Neural crest cell (in vitro differentiated cells): ENCODE results near the gene LRCH4. TPM values are rescaled to one million over a fixed set of nuclear protein-coding genes. Genes with fewer than 3 reads are reported as not detected.
A peak's percentile ranks its signal among the peaks of the same experiment; 100 is the strongest.

Source experiments
- DNase-seq: peaks from one replicate; pipeline ENCODE4 v3.0.0; 2021; ENCODE audit warnings: low read depth, mixed read lengths, low spot score
- H3K27ac Mint-ChIP-seq: one replicate; pipeline ENCODE4 v1.8.0; 2021; ENCODE audit warnings: mild to moderate bottlenecking, mixed read lengths; ENCODE audit not compliant: unreplicated experiment
- H3K27me3 Mint-ChIP-seq: 2 replicates; pipeline ENCODE4 v1.8.0; 2021; ENCODE audit warnings: low read depth, mild to moderate bottlenecking, mixed read lengths
- H3K36me3 Mint-ChIP-seq: 2 replicates; pipeline ENCODE4 v1.8.0; 2021; ENCODE audit warnings: low read depth, mild to moderate bottlenecking, mixed read lengths
- H3K4me1 Mint-ChIP-seq: 2 replicates; pipeline ENCODE4 v1.8.0; 2021; ENCODE audit warnings: mixed read lengths
- H3K4me3 Mint-ChIP-seq: one replicate; pipeline ENCODE4 v1.8.0; 2021; ENCODE audit warnings: mild to moderate bottlenecking, mixed read lengths
- H3K9me3 Mint-ChIP-seq: 2 replicates; pipeline ENCODE4 v1.8.0; 2021; ENCODE audit warnings: mixed read lengths
- long read RNA-seq: library from polyadenylated mRNA; unstranded; transcript quantifications from one replicate; pipeline ENCODE4 v2.0.0, GENCODE V29; 2020
- total RNA-seq: library from RNA; stranded (reverse); gene quantifications from 2 replicates; pipeline ENCODE4 v1.2.1, GENCODE V29; 2021
- TF ChIP-seq, protein P1 (sequence below): fragments of 200-600 bp; sonication (generic); conservative IDR thresholded peaks from 2 replicates; pipeline ENCODE4 v1.5.0; 2021; ENCODE audit warnings: antibody characterized with exemption, mild to moderate bottlenecking

Gene LRCH4, protein sequence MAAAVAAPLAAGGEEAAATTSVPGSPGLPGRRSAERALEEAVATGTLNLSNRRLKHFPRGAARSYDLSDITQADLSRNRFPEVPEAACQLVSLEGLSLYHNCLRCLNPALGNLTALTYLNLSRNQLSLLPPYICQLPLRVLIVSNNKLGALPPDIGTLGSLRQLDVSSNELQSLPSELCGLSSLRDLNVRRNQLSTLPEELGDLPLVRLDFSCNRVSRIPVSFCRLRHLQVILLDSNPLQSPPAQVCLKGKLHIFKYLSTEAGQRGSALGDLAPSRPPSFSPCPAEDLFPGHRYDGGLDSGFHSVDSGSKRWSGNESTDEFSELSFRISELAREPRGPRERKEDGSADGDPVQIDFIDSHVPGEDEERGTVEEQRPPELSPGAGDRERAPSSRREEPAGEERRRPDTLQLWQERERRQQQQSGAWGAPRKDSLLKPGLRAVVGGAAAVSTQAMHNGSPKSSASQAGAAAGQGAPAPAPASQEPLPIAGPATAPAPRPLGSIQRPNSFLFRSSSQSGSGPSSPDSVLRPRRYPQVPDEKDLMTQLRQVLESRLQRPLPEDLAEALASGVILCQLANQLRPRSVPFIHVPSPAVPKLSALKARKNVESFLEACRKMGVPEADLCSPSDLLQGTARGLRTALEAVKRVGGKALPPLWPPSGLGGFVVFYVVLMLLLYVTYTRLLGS
- total RNA-seq = 44.2 and 46.6 TPM in 2 replicates
- long read RNA-seq = 0 reads

DNA sequence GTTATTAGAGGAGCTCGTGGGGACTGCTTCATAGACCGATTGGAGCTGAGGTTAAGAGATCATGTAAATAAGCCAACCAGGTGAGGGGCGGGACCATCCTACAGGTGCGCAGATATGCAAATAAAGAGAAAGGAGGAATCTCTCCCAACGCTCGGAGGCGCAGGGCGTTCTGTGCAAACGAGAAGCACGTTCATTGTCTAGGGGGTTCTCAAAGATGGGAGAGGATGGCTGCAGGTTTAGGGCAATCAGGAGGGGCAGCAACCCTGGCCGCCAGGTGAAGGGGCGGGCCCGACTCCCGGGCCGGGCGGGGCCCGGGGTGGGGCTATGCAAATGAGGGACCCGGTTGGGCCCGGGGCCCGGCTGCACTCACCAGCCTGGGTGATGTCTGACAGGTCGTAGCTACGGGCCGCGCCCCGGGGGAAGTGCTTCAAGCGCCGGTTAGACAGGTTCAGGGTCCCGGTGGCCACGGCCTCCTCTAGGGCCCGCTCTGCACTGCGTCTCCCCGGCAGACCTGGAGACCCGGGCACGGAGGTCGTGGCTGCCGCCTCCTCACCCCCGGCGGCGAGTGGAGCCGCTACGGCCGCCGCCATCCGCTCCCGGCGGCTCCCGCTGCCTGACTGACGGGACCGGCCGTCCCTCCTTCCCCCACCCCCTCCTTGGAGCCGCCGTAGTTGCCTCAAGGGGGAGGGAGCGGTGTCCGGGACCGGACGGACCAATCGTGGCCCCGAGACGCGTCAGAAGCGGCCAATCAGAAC lies at the start of gene LRCH4:
Gene LRCH4, minus strand, starts transcription at position 619 of the 755 bp plus-strand sequence. Its CDS starts 29 bp downstream, at position 590.
- Mint-ChIP-seq H3K36me3 (no peaks in the 10 kb centered on the region), H3K9me3 (no peaks in the 10 kb centered on the region), H3K27me3 (no peaks in the 10 kb centered on the region), H3K4me3 (peak within 1 kb of the TSS; percentile 96), H3K4me1 (peaks cover 49% of the 10 kb centered on the region), H3K27ac (peak within 1 kb of the TSS; percentile 94)
- no peak for DNase-seq
- TF ChIP-seq, protein P1, sequence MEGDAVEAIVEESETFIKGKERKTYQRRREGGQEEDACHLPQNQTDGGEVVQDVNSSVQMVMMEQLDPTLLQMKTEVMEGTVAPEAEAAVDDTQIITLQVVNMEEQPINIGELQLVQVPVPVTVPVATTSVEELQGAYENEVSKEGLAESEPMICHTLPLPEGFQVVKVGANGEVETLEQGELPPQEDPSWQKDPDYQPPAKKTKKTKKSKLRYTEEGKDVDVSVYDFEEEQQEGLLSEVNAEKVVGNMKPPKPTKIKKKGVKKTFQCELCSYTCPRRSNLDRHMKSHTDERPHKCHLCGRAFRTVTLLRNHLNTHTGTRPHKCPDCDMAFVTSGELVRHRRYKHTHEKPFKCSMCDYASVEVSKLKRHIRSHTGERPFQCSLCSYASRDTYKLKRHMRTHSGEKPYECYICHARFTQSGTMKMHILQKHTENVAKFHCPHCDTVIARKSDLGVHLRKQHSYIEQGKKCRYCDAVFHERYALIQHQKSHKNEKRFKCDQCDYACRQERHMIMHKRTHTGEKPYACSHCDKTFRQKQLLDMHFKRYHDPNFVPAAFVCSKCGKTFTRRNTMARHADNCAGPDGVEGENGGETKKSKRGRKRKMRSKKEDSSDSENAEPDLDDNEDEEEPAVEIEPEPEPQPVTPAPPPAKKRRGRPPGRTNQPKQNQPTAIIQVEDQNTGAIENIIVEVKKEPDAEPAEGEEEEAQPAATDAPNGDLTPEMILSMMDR = peak; percentile 6

DNA sequence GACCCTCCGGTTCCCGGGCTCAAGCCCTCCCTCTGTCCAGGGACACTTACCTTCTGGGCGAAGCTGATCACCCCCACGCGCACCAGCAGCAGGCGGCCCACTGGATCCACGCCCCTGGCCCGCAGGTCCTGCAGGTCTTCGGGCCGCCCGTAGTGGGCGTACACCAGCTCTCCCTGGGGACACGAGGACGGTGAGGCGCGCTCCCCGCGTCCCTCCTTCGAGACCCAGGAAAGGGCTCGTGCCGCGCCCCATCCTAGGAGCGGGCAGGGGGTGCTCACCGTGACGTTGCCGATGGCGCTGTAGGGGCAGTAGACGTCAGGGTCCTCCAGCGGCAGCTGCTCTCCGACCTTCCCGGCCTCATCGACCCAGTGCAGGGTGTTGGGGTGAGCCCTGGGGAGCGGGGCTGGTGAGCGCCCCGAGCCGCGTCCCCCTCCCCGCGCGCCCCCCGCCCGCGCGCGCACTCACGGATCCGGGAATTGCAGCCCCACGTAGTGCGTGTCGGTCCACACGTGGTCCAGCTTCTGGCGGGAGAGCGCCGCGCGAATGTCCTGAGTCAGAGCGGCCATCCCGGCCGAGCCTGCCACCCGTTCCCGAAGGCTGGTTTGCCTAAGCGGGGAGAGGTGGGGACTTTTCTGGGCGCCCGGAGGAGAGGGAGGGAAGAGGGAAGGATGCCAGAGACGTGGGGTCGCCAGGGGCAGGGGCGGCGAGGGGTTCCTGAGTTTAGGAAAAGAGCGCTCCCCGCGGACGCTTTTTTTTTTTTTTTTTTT lies 47.2 kb upstream of the LRCH4 start:
- Mint-ChIP-seq H3K9me3 (no peaks in the 10 kb centered on the region), H3K4me3 (peak overlapping the region; percentile 76), H3K4me1 (peaks cover 7% of the 10 kb centered on the region), H3K27me3 (peaks cover 45% of the 10 kb centered on the region), H3K36me3 (no peaks in the 10 kb centered on the region), H3K27ac (peak overlapping the region; percentile 67)
- peak; percentile 41 for DNase-seq
- TF ChIP-seq, protein P1 = peak; percentile 58

DNA sequence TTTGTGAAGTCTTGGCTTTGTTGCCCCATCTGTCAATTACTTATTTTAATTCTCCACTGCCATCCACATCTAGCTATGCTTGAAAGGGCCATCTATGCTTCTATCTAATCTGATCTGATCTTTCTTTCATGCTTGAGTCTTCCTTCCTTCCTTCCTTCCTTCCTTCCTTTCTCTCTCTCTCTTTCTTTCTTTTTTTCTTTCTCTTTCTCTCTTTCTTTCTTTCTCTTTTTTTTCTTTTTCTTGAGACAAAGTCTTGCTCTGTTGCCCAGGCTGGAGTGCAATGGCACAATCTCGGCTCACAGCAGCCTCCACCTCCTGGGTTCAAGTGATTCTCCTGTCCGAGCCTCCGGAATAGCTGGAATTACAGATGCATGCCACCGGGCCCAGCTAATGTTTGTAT lies 44.1 kb upstream of the LRCH4 start:
- H3K4me1 Mint-ChIP-seq = peaks cover 15% of the 10 kb centered on the region
- H3K36me3 Mint-ChIP-seq = no peaks in the 10 kb centered on the region
- TF ChIP-seq, protein P1 = no peak
- no peak overlapping the region for H3K4me3 Mint-ChIP-seq
- H3K27me3 Mint-ChIP-seq = peaks cover 32% of the 10 kb centered on the region
- DNase-seq = no peak
- H3K9me3 Mint-ChIP-seq = no peaks in the 10 kb centered on the region
- H3K27ac Mint-ChIP-seq = no peak overlapping the region

DNA sequence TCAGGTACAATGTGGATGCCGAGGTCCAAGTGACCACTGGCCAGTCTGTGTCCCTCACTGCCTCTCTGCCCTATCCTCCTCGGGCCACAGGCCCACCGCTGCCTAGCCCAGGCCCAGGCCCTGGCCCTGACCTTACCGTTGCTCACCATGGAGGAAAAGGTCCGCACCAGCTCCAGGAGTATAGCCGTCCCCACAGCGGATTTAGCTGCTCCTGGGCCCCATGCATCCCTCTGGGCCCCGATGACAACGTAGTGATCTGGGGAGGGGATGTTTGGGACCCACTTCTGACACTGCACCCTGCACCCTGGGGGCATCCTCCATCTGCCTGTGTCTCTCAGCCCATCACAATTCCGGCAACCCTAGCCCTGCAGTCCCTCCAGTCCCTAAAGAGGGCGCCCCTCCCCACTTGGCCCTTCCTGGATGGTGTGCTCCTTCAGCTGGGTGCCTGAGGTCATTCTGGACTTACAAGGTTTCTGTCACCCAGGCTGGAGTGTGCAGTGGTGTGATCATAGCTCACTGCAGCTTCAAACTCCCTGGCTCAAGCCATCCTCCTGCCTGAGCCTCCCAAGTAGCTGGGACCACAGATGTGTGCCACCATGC lies 43.3 kb upstream of the LRCH4 start:
- DNase-seq = peak; percentile 53
- Mint-ChIP-seq H3K9me3 (no peaks in the 10 kb centered on the region), H3K27ac (no peak overlapping the region), H3K4me3 (peak overlapping the region; percentile 16), H3K4me1 (peaks cover 15% of the 10 kb centered on the region), H3K27me3 (peaks cover 24% of the 10 kb centered on the region), H3K36me3 (no peaks in the 10 kb centered on the region)
- TF ChIP-seq, protein P1 = peak; percentile 50
